Cardiac muscle cell (in vitro differentiated cells and primary cell): ENCODE data around the gene MAPKAPK2. TPM values are rescaled to one million over a fixed set of nuclear protein-coding genes. Genes with fewer than 3 reads are reported as not detected.
A peak's percentile ranks its signal among the peaks of the same experiment; 100 is the strongest.

Experiments used
- DNase-seq, 2 donors: peaks; one replicate each; pipeline versions ENCODE4 v3.0.0 to v3.0.0-alpha.2; 2010 to 2017; ENCODE audit warnings: low read depth in 1 of 2, low spot score in 1 of 2
- H3K27ac ChIP-seq: fragments of 200-600 bp; sonication (generic); 2 replicates; pipeline ENCODE4 v1.5.1; 2016
- H3K27me3 ChIP-seq: fragments of 200-600 bp; sonication (generic); 2 replicates; pipeline ENCODE4 v1.6.0; 2016; ENCODE audit warnings: control low read depth
- H3K36me3 ChIP-seq: fragments of 200-600 bp; sonication (generic); 2 replicates; pipeline ENCODE4 v1.5.1; 2016; ENCODE audit warnings: control low read depth
- H3K4me1 ChIP-seq: fragments of 200-600 bp; sonication (generic); 2 replicates; pipeline ENCODE4 v1.8.1; 2017; ENCODE audit warnings: low read depth, mild to moderate bottlenecking, mixed run types
- H3K4me3 ChIP-seq: fragments of 200-600 bp; sonication (generic); 2 replicates; pipeline ENCODE4 v1.5.1; 2016; ENCODE audit warnings: mild to moderate bottlenecking
- H3K9me3 ChIP-seq: fragments of 200-600 bp; sonication (generic); 2 replicates; pipeline ENCODE4 v1.5.1; 2017; ENCODE audit warnings: low read depth, mild to moderate bottlenecking, control low read depth
- polyA plus RNA-seq: library from polyadenylated mRNA; unstranded; fragments of >200 nt; fragmentation: Nextera tagmentation; extraction: Ambion mirVana; gene quantifications from 2 replicates; pipeline ENCODE4 v1.2.1, GENCODE V29; 2016
- total RNA-seq: library from RNA; depleted of rRNA; stranded (reverse); fragments of >200 nt; gene quantifications from 2 replicates; pipeline ENCODE4 v1.2.3, GENCODE V29; 2016
- TF ChIP-seq, protein P1 (sequence below): IDR thresholded peaks from 2 replicates; pipeline ENCODE4 v1.5.1; 2012; ENCODE audit warnings: low read depth, mild to moderate bottlenecking, low read length

The MAPKAPK2 gene
- total and polyA plus RNA-seq, 2 experiments from 2014 or later, result 31.4 to 117 TPM

DNA sequence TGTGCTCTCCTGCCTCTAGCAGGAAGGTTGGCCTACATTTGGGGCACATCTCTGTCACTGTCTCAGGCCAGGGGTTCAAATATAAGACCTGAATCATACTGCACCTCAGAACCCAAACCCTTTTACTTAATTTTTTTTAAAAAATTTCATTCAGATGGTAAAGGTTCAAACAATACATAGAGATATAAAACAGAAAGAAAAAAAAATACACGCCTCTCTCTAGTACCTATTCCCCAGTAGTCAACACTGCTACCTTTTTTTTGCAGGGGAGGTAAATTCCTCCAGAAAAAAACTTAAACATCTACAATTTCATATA, 32.9 kb downstream of the MAPKAPK2 start:
- no peak for DNase-seq
- H3K27ac ChIP-seq, result peak overlapping the region; percentile 86
- no peaks in the 10 kb centered on the region for H3K36me3 ChIP-seq
- H3K4me1 ChIP-seq, result peaks cover 60% of the 10 kb centered on the region
- H3K4me3 ChIP-seq, result no peak overlapping the region
- TF ChIP-seq, protein P1, sequence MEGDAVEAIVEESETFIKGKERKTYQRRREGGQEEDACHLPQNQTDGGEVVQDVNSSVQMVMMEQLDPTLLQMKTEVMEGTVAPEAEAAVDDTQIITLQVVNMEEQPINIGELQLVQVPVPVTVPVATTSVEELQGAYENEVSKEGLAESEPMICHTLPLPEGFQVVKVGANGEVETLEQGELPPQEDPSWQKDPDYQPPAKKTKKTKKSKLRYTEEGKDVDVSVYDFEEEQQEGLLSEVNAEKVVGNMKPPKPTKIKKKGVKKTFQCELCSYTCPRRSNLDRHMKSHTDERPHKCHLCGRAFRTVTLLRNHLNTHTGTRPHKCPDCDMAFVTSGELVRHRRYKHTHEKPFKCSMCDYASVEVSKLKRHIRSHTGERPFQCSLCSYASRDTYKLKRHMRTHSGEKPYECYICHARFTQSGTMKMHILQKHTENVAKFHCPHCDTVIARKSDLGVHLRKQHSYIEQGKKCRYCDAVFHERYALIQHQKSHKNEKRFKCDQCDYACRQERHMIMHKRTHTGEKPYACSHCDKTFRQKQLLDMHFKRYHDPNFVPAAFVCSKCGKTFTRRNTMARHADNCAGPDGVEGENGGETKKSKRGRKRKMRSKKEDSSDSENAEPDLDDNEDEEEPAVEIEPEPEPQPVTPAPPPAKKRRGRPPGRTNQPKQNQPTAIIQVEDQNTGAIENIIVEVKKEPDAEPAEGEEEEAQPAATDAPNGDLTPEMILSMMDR, result no peak
- no peaks in the 10 kb centered on the region for H3K9me3 ChIP-seq
- H3K27me3 ChIP-seq, result no peaks in the 10 kb centered on the region

DNA sequence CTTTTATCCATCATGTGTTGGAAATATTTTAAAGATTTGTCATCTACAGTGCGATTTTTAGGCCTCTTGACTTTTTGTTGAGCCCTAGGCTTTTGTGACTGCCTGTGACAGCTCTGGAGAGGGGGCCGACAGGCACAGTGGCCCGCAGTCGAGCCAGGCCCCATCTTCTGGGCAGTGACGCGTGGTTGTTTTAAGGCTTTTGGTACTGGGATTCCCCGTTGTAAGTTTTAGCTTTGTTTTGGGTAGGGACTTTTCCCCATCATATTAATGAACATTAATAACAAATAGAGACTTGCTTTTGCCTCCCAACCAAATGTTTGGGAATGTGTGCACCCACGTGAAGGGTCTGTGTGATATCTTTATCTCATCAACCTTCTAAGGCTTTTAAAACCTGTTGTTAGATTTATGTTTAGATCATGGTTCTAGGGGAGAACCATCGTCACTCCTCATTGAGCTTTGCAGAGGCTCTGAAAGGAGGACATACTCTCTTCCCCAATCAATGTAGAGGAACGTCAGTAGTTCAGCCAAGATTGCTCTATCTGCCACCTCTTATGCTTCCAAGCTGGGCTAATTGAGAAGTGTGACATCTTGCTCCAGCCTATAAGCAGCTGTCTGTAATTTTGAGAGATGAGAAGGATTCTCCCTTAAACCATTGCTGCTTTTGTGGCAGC, 34.6 kb downstream of the MAPKAPK2 start:
- Histone ChIP-seq H3K36me3 (no peaks in the 10 kb centered on the region), H3K9me3 (no peaks in the 10 kb centered on the region), H3K27me3 (no peaks in the 10 kb centered on the region), H3K4me1 (peaks cover 65% of the 10 kb centered on the region), H3K4me3 (no peak overlapping the region), H3K27ac (peak overlapping the region; percentile 69)
- DNase-seq, result no peak
- TF ChIP-seq, protein P1, result no peak

DNA sequence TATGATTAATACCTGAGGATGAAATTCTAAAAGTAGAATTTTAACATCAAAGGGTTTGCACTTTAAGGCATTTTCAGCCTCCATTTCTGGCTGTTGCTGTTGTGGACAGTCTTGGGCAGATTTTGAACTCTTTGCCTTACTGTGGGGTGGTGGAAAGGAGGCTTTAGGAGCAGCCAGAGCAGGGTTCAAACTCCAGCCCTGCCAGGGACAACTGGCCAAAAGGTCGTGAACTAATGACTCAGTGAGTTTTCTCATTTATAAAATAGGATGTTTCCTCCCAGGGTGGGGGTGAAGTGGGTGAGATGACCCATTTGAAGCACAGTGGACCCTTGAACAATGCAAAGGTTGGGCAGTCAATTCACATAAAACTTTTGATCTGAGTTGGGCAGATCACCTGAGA, 36.7 kb downstream of the MAPKAPK2 start:
- Histone ChIP-seq H3K27ac (no peak overlapping the region), H3K4me1 (peaks cover 71% of the 10 kb centered on the region), H3K27me3 (no peaks in the 10 kb centered on the region), H3K4me3 (no peak overlapping the region), H3K9me3 (no peaks in the 10 kb centered on the region), H3K36me3 (no peaks in the 10 kb centered on the region)
- no peak for DNase-seq
- TF ChIP-seq, protein P1, result no peak

DNA sequence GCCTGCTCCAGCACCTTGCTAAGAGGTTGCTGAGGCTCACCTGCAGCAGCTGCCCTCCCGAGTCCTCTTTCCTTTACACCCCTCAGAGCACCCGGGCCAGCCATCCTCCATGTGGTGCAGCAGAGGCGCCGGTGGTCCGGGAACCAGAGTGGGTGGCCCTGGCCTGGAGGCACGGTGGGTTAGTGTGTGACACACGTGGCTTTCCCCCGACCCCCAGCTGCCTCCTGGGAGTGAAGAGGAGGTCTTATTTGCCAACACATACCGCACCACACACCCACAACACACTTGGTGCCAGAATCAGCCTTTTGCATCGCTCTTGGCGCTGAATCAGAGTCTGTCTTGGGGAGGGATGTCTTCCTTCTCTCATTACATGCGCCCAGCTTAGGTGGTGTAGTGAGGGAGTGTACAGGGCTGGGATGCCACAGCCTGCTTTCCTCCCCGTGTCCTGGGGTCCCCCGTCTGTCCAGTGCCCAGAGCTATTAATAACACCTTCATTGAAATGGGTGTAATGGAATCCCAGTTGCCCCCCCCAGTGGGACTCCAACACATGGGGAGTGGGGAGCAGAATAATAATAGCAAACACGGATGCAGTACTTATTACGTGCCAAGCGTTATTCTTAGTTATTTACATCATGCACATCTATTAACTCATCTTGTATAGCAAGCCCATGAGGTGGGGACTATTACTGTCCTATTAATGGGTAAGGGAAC, 38.2 kb downstream of the MAPKAPK2 start:
- TF ChIP-seq, protein P1, result no peak
- peak in 1 of 2 donors; percentile 58 for DNase-seq
- Histone ChIP-seq H3K36me3 (no peaks in the 10 kb centered on the region), H3K4me3 (no peak overlapping the region), H3K9me3 (no peaks in the 10 kb centered on the region), H3K27ac (peak overlapping the region; percentile 92), H3K4me1 (peaks cover 71% of the 10 kb centered on the region), H3K27me3 (no peaks in the 10 kb centered on the region)

DNA sequence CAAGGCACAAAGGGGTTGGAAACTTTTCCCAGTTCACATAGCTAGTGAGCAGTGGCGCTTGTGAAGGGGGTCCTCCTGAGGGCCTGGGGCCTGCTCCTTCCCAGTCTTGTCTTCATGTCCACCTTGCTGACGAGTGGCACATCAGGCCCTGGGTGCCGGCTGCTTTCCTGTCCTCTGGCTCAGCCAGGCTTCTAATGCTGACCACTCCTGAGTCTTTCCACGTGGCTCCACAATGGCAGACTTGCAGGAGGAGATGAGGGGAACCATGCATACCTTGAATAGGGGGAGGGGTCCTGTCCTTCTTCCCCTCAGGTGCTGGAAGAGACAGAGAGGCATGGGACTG, 38.7 kb downstream of the MAPKAPK2 start:
- Histone ChIP-seq H3K4me3 (no peak overlapping the region), H3K4me1 (peaks cover 73% of the 10 kb centered on the region), H3K27me3 (no peaks in the 10 kb centered on the region), H3K36me3 (no peaks in the 10 kb centered on the region), H3K9me3 (no peaks in the 10 kb centered on the region), H3K27ac (peak overlapping the region; percentile 92)
- no peak for DNase-seq
- TF ChIP-seq, protein P1, result no peak
